Activated CD4-positive, alpha-beta T cell treated with anti-CD3 and anti-CD28 coated beads, Interleukin-2, amount 10 ng/mL, durations not matched to agents 24 days and 14 days (primary cell): ENCODE results near the gene BID. TPM values are rescaled to one million over a fixed set of nuclear protein-coding genes. Genes with fewer than 3 reads are reported as not detected.
"Not testable (repeated sequence)": the region's sequence is repeated elsewhere in the genome, so short reads cannot be mapped to it uniquely, and the experiment has no call there.

Experiments
- DNase-seq: peaks from one replicate; pipeline ENCODE4 v3.0.0; 2022
- H3K27ac Mint-ChIP-seq: one replicate; pipeline ENCODE4 v1.8.0; 2022; ENCODE audit warnings: mild to moderate bottlenecking, mixed read lengths
- H3K27me3 Mint-ChIP-seq: one replicate; pipeline ENCODE4 v1.8.0; 2022; ENCODE audit warnings: mixed read lengths
- H3K36me3 Mint-ChIP-seq: one replicate; pipeline ENCODE4 v1.8.0; 2022; ENCODE audit warnings: low read depth, mild to moderate bottlenecking, mixed read lengths
- H3K4me1 Mint-ChIP-seq: one replicate; pipeline ENCODE4 v1.8.0; 2021; ENCODE audit warnings: mixed read lengths
- H3K4me3 Mint-ChIP-seq: one replicate; pipeline ENCODE4 v1.8.0; 2022; ENCODE audit warnings: mild to moderate bottlenecking, moderate library complexity, mixed read lengths
- H3K9me3 Mint-ChIP-seq: one replicate; pipeline ENCODE4 v1.8.0; 2021; ENCODE audit warnings: mixed read lengths
- intact Hi-C: fragments of 100-400 bp; cut with micrococcal nuclease; formaldehyde crosslinking; loops from one replicate; pipeline ENCODE4 v1.15.1; 2023
- total RNA-seq: library from RNA; stranded (reverse); gene quantifications from 2 replicates; pipeline ENCODE4 v1.2.3, GENCODE V29; 2022

Gene BID
- total RNA-seq, 1 donor from 2014 or later: 18.0 TPM

DNA sequence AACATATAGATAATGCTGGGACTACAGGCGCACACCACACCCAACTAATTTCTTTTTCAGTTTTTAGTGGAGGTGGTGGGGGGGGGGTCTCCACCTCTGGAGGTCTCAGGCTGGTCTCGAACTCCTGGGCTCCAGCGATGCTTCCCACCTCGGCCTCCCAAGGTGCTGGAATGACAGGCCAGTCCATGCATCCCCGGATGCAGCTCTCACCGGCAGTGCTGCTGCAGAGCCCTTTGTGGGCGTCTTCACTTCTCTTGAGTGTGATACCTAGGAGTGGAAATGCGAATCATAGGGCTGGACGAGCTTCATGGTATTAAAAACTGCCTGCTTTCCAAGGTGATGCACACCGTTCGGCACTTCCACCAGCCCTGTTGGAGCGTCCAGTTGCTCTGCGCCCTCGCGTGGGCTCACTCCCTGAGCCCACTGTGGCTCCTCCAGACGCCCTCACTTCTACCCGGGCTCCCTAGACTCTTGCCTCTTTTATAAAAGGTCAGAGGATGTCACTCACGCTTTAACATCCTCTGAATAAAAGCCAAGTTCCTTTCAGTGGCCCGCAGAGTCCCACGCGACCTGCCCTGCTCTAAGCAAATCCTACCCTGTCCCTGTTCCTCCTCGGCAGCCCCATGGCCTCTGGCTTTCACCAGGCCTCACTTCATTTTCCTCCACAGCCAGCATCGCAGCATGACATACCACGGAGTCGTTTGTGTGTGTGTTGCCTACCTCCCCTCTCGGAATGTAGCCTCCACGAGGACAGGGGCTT, 837 bp upstream of the BID start:
- no peak for DNase-seq
- Mint-ChIP-seq H3K27me3 (peaks cover 10% of the 10 kb centered on the region), H3K27ac (peak overlapping the region; percentile 79), H3K4me1 (peaks cover 61% of the 10 kb centered on the region), H3K36me3 (peaks cover 5% of the 10 kb centered on the region), H3K9me3 (no peaks in the 10 kb centered on the region), H3K4me3 (peak overlapping the region; percentile 54)
- intact Hi-C loops: loop anchor here (5.0 kb wide), 1 partner anchor 138 kb away; the partner anchor contains the start of gene BCL2L13

DNA sequence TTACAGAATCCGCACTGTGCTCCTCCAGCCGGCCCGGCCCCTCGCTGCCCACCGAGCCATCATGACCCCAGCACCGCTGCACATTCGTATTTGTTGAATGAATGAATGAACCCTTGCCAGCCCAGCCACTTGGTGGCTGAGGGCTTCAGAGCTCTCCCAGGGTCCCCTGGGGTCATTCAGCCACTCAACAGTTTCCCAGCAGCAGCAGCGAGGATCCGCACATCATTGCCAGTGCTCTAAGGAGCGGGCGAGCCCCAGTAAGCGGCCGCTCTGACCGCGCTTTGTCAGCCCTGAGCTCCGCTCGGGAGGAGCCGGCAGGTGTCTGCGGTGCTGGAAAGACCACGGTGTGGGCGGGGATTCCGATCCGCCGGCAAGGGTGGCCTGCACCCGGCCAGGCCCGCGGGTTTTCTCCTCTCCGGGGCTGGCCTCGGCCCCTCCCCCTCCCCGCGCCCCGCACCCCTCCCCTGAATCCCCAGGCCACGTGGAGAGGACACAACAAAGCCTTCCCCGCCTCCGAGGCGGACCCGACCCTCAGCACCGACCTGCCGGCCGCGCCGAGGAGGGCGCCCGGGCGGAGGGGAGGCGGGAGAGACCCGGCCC, 563 bp downstream of the BID start:
- Mint-ChIP-seq H3K4me3 (peak overlapping the region; percentile 86), H3K36me3 (peaks cover 4% of the 10 kb centered on the region), H3K27ac (peak overlapping the region; percentile 77), H3K27me3 (peaks cover 14% of the 10 kb centered on the region), H3K4me1 (peaks cover 50% of the 10 kb centered on the region), H3K9me3 (no peaks in the 10 kb centered on the region)
- DNase-seq: peak; percentile 90
- intact Hi-C loops: loop anchor here (1.0 to 5.0 kb wide), 2 partner anchors 8 to 136 kb away; partner anchors contain the start of gene BCL2L13

DNA sequence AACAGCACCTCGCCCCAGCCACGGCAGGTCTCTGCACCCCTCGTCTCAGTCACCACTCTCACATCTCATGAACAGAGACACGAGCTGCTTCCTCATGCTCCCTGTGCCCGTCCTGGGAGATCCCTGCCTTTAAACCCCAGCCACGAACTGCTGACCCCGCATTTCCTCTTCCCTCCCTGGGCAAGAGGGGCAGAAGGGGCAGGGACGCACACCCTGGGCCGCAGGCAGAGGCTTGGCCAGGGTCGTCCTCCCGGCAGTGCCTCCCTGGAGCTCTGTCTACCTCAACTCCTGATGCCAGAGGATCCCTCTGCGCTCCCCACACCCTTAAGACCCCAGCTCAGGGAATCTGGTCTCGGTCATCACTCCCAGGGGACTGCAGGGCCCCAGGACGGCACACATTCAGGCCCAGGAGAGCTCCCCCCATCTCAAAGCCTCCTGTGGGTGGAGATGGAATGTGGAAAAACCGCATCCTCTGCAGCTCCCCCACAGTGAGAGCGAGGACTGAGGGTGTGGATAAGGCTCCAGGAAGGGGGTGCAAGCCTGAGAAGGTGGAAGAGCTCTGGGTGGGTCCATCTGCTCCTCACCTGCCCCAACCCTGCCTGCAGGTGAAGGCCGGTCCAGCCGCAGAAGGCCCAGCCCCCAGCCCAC, 1.2 kb downstream of the BID start:
- Mint-ChIP-seq H3K27ac (peak overlapping the region; percentile 77), H3K4me3 (peak overlapping the region; percentile 86), H3K4me1 (peaks cover 49% of the 10 kb centered on the region), H3K36me3 (peaks cover 4% of the 10 kb centered on the region), H3K9me3 (no peaks in the 10 kb centered on the region), H3K27me3 (peaks cover 14% of the 10 kb centered on the region)
- no peak for DNase-seq
- intact Hi-C loops: loop anchor here (1.0 to 5.0 kb wide), 2 partner anchors 8 to 136 kb away; partner anchors contain the start of gene BCL2L13

DNA sequence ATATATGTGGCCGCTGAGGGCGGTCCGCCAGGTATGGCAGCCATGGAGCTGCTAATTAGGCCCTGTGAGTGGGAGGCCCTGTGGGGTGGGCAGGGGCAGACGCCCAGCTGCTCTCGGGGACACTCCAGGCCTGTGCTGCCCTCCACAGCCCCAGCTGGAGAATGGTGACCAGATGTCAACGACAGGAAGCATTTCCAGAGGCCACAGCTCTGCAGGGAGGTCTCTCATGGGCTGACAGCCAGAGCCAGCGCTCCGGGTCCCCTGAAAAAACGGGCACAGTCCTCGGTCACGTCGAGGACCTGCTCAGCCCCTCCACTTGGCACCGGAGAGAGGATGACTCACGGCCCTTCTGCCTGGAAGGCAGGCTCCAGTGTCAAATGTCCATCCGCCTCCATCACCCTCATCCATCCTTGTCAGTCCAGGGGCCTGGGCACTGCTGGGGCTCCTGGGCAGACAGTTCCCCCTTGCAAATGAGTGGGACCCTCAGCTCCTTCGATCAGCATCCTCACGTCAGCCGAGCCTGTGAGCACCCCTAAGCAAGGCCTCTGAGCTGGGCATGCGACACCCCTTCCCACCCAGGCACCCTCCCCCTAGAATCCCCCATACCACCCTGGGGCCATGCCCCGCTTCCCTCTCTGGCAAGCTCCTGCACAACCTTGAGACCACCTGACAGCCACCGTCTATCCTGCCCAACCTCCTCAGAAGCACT, 1.9 kb downstream of the BID start:
- Mint-ChIP-seq H3K27me3 (peaks cover 17% of the 10 kb centered on the region), H3K27ac (no peak overlapping the region), H3K4me1 (peaks cover 50% of the 10 kb centered on the region), H3K36me3 (peaks cover 4% of the 10 kb centered on the region), H3K4me3 (peak overlapping the region; percentile 86), H3K9me3 (no peaks in the 10 kb centered on the region)
- intact Hi-C loops: loop anchor here (5.0 kb wide), 1 partner anchor 135 kb away; the partner anchor contains the start of gene BCL2L13
- DNase-seq: no peak

DNA sequence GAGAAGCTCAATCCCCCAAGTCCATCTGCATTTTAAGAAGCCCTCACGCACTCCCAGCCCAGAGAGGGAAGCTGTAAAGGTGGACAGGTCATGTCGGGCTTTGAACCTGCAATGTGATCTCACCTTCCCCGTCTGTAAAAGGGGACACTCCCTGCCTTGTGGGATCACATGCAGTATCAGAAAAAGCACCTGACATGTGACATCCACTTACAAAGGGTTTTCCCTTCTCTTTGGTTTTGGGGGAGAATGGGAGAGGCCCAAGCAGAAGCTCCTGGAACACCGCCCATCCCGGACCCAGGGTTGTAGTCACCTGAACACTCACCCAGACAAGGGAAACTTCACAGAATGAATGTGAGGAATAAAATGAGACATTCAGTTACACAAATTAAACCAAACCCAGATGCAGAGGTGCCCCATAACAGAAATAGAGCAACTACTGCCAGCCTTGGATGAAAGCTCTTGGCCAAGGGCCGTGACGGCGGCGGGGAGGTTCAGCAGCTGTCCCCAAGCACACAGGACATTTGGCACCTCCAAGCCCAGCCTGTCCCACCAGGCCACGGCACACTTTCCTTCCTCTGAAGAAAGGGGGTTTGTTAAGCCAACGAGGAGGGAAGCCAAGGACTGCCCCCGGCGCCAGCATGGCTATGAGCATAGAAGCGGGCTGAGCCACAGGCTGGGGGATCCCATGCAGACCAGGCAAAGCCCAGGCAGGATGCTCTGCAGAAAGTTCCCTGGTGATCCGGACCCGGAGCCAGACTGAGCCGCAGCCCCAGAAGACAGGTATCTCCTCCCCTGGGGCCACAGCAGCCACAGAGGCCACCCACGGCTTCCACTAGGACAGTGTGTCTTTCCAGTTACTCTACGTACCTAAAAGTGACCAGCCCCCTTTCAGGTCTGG, 3.8 kb downstream of the BID start:
- Mint-ChIP-seq H3K27me3 (peaks cover 18% of the 10 kb centered on the region), H3K27ac (no peak overlapping the region), H3K4me3 (no peak overlapping the region), H3K9me3 (no peaks in the 10 kb centered on the region), H3K4me1 (peaks cover 40% of the 10 kb centered on the region), H3K36me3 (peaks cover 4% of the 10 kb centered on the region)
- intact Hi-C loops: loop anchor here (5.0 kb wide), 1 partner anchor 133 kb away; the partner anchor contains the start of gene BCL2L13
- DNase-seq: no peak

DNA sequence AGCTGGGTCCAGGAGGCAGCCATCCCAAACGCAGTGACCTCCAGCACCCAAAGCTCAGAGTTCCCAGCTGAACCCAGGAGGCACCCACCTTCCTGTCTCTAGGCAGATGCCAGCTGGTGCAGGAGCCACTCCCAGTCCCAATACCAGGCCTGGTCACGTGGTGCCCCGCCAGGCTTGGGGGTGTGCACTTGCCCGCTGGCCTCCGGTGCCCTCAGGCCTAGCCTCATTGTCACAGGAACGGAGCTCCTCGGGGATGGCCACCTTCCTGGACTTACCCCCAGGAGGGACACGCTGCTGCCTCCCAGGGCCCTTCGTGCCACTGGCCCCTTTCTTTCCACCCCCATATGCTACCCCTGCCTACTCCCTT, 4.6 kb downstream of the BID start:
- Mint-ChIP-seq H3K4me3 (no peak overlapping the region), H3K27me3 (peaks cover 23% of the 10 kb centered on the region), H3K4me1 (peaks cover 36% of the 10 kb centered on the region), H3K27ac (no peak overlapping the region), H3K36me3 (peaks cover 4% of the 10 kb centered on the region), H3K9me3 (no peaks in the 10 kb centered on the region)
- DNase-seq: no peak
- intact Hi-C loops: loop anchor here (5.0 kb wide), 2 partner anchors 132 to 682 kb away; partner anchors contain the start of gene BCL2L13

DNA sequence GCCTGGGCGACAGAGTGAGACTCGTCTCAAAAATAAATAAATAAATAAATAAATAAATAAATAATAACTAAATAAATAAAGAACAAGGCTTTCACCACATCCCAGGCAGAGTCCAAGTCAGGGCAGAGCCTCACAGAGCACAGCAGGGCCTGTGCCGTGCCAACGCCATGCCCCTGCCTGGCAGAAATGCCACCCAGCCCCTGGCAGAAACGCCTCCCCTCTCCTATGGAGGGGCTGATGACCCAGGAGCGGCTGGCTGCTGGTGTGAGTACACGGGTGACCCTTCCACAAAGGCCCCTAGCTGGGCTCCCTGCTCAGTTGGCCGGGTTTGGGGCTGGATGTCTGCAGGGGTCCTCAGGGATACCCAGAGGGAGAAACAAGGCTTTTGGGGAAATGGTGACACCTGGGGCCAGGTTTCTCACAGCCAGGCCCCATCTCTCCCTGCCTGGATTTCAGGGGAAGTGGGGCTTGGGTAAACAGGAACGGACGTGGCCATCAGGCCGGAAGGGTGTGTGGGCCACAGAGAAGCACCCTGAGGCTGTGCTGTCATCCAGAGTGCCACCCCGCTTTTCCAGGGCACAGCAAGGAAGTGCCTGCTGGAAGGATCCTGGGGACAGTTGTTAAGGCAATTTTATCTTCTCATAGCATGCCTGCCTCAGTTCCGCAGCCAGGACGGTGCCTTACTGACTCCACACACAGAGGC, 5.1 kb downstream of the BID start:
- Mint-ChIP-seq H3K4me1 (peaks cover 42% of the 10 kb centered on the region), H3K36me3 (peaks cover 4% of the 10 kb centered on the region), H3K9me3 (no peaks in the 10 kb centered on the region), H3K27ac (no peak overlapping the region), H3K27me3 (peaks cover 28% of the 10 kb centered on the region), H3K4me3 (no peak overlapping the region)
- intact Hi-C loops: loop anchor here (5.0 kb wide), 1 partner anchor 682 kb away; no protein-coding TSS in a partner anchor
- no peak for DNase-seq

DNA sequence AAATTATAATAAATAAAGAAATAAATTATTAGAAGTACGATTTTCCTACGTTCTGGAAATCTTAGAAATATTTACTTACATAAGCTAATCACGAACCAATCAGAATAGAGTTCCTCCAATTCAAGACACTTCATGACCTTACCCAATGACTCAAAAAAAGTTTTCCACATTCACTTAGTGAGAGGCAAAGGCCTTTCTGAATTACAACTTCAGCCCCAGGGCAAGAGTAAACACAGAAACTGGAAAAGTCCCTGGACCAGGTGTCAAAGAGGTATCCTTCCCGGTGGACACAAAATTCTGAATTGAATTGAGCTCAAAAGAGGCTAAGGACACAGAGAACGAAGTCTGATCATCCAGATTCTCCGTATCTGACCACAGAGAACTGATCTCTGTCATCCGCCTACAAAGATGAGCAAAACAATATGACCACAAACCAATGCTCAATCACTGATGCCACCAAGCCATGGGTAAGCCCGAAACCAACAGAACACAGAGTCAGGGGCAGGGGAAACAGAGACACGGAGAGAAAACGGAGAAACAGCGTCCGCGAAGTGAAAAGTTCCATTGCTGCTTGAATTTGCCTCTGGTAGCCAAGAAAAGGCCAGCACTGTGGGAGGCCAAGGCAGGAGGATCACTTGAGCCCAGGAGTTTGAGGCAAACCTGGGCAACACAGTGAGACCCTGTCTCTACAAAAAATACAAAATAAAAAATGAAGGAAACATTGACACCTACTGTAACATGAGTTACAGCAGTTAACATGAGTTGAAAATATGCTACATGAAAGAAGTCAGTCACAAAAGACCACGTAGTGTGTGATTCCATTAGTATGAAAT, 6.8 kb downstream of the BID start:
- Mint-ChIP-seq H3K4me3 (peak overlapping the region; percentile 40), H3K27me3 (peaks cover 27% of the 10 kb centered on the region), H3K36me3 (peaks cover 4% of the 10 kb centered on the region), H3K9me3 (no peaks in the 10 kb centered on the region), H3K4me1 (peaks cover 33% of the 10 kb centered on the region), H3K27ac (peak overlapping the region; percentile 63)
- peak; percentile 86 for DNase-seq
- intact Hi-C loops: loop anchor here (1.0 to 5.0 kb wide), 3 partner anchors 10 to 680 kb away; no protein-coding TSS in a partner anchor

DNA sequence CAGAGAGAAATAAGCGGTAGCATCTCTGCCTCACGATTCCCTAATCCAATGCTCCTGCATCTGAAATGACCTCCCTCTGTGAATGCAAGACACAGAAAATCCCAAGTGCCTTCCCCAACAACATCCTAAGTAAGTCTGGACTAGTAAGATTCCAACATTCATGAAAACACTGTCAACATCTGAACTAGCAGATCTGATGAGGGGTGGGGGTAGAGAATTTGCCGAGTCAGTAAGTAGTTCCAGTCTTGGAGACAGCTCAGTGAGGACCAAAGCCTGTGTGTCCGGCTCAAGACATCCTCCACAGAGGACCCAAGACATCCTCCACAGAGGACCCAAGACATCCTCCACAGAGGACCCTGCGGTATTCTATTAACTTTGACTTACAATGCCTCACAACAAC, 9.4 kb downstream of the BID start:
- H3K36me3 Mint-ChIP-seq, H3K9me3 Mint-ChIP-seq, H3K27ac Mint-ChIP-seq, DNase-seq, H3K4me3 Mint-ChIP-seq: not testable (repeated sequence)
- Mint-ChIP-seq H3K4me1 (peaks cover 24% of the 10 kb centered on the region), H3K27me3 (peaks cover 30% of the 10 kb centered on the region)
- intact Hi-C loops: loop anchor here (5.0 kb wide), 1 partner anchor 678 kb away; no protein-coding TSS in a partner anchor

DNA sequence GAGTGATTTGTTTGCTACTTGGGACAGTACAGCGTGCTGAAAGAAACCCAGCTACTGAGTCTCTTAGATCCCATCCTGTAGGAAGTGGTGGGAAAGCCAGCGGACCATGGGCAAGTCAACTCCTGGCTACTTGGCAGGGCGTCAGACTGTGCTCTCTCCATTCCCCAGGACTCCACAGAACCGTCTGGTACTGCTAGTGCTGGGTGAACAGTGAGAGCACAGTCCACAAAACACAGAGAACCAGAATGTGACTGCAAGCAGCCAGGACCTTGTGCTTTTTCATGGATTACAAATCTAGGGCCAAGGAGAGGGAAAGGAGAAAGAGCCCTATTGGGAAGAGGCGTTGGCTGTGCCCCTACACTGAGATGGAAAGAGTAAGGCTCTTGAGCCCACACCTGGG, 10.2 kb downstream of the BID start:
- Mint-ChIP-seq H3K4me3 (no peak overlapping the region), H3K27ac (no peak overlapping the region), H3K36me3 (peaks cover 3% of the 10 kb centered on the region), H3K4me1 (peaks cover 24% of the 10 kb centered on the region), H3K9me3 (no peaks in the 10 kb centered on the region), H3K27me3 (peaks cover 28% of the 10 kb centered on the region)
- intact Hi-C loops: no loop called here
- no peak for DNase-seq

DNA sequence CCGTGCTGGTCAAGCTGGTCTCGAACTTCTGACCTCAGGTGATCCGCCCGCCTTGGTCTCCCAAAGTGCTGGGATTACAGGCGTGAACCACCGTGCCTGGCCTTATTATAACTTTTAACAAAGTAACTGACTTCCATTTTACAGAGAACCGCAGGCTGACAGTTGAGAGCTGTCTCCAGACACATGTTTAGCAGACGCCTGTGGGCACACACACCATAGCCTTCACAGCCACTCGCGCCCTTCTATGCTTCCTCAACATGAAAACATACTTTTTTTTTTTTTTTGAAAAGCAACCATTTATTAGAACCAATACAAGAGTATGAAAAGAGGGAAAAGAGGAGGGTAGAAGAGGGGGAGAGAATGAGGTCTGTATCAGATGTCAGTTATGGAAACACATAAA, 10.8 kb downstream of the BID start:
- H3K4me3 Mint-ChIP-seq, H3K27ac Mint-ChIP-seq, intact Hi-C loops, DNase-seq, H3K36me3 Mint-ChIP-seq, H3K9me3 Mint-ChIP-seq: not testable (repeated sequence)
- Mint-ChIP-seq H3K27me3 (peaks cover 28% of the 10 kb centered on the region), H3K4me1 (peaks cover 24% of the 10 kb centered on the region)

DNA sequence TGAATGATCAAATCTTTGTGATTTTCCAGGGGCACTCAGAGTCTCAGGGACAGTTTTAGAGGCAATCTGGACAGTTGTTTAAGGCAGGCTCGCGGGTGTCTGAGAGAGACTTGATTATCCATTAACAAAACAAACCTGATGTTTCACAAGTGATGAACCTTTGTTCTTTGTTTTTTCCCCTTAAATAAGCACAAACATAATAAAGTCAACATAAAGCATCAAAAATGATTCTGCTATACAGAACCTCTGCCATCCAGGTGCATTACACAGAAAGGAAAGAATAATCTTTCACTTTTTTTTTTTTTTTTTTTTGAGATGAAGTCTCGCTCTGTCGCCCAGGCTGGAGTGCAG, 13.2 kb downstream of the BID start:
- H3K27ac Mint-ChIP-seq: no peak overlapping the region

More for the DNA sequence above, 13.2 kb downstream of the BID start:
- Mint-ChIP-seq H3K9me3 (no peaks in the 10 kb centered on the region), H3K4me1 (peaks cover 14% of the 10 kb centered on the region), H3K36me3 (peaks cover 3% of the 10 kb centered on the region), H3K4me3 (no peak overlapping the region), H3K27me3 (peaks cover 27% of the 10 kb centered on the region)
- intact Hi-C loops: no loop called here
- no peak for DNase-seq
